PC-3 (cell line): Measurements from ENCODE around the gene ADK. TPM values are rescaled to one million over a fixed set of nuclear protein-coding genes. Genes with fewer than 3 reads are reported as not detected.

ENCODE experiments used
- ATAC-seq: fragments of 200-7000 bp; cut with Tn5 transposase; 2 replicates; pipeline ENCODE4 v1.9.1; 2020; ENCODE audit warnings: mild to moderate bottlenecking, moderate library complexity
- Bru-seq: library from RNA; stranded (reverse); fragments of 400-500 nt; gene quantifications from one replicate; lab custom pipeline; 2021; lab: Mats Ljungman, UMichigan
- BruChase-seq, 2 experiments: library from RNA; stranded (reverse); fragments of 400-500 nt; gene quantifications; one replicate each; lab custom pipeline; 2021; lab: Mats Ljungman, UMichigan
- BruUV-seq: library from RNA; stranded (reverse); fragments of 400-500 nt; replicated peaks from 2 replicates; lab custom pipeline; 2021; lab: Mats Ljungman, UMichigan
- CTCF ChIA-PET: fragments of 300-600 bp; sonication (Branson Sonifier 250); formaldehyde crosslinking; loops from one replicate; lab custom pipeline; 2022; ENCODE audit warnings: antibody characterized with exemption; lab: Charles Lee
- POLR2A ChIA-PET: fragments of 300-600 bp; sonication (Branson Sonifier 250); formaldehyde crosslinking; loops from one replicate; lab custom pipeline; 2022; ENCODE audit warnings: antibody characterized with exemption; ENCODE audit not compliant: unreplicated experiment; lab: Charles Lee
- DNase-seq: peaks from one replicate; pipeline ENCODE4 v3.0.0-alpha.2; 2015
- H2AFZ ChIP-seq: fragments of 300-600 bp; sonication (generic); 2 replicates; pipeline ENCODE4 v1.6.0; 2016; ENCODE audit warnings: antibody characterized with exemption, low read length
- H3F3A ChIP-seq: fragments of 300-600 bp; sonication (generic); one replicate; pipeline ENCODE4 v1.6.0; 2017; ENCODE audit warnings: antibody characterized with exemption, low read length, control low read depth, mild to moderate bottlenecking; ENCODE audit not compliant: unreplicated experiment
- H3K27ac ChIP-seq: fragments of 300-600 bp; sonication (generic); 2 replicates; pipeline ENCODE4 v1.5.1; 2016; ENCODE audit warnings: mild to moderate bottlenecking, low read length
- H3K27me3 ChIP-seq: fragments of 300-600 bp; sonication (generic); 2 replicates; pipeline ENCODE4 v1.6.1; 2016; ENCODE audit warnings: low read length, mixed read lengths
- H3K36me3 ChIP-seq: fragments of 300-600 bp; sonication (generic); 2 replicates; pipeline ENCODE4 v1.6.1; 2016; ENCODE audit warnings: low read depth, mixed run types, low read length, mixed read lengths
- H3K4me1 ChIP-seq: fragments of 300-600 bp; sonication (generic); 2 replicates; pipeline ENCODE4 v1.5.1; 2016; ENCODE audit warnings: low read length; ENCODE audit not compliant: insufficient read depth
- H3K4me2 ChIP-seq: fragments of 300-600 bp; sonication (generic); 2 replicates; pipeline ENCODE4 v1.6.0; 2016; ENCODE audit warnings: low read length
- H3K4me3 ChIP-seq: fragments of 300-600 bp; sonication (generic); 2 replicates; pipeline ENCODE4 v1.5.1; 2016; ENCODE audit warnings: mild to moderate bottlenecking, low read length, mixed read lengths
- H3K79me2 ChIP-seq: fragments of 300-600 bp; sonication (generic); 2 replicates; pipeline ENCODE4 v1.6.1; 2017; ENCODE audit warnings: low read length, mixed read lengths
- H3K9ac ChIP-seq: fragments of 300-600 bp; sonication (generic); 2 replicates; pipeline ENCODE4 v1.6.0; 2016; ENCODE audit warnings: mild to moderate bottlenecking, low read length
- H3K9me2 ChIP-seq: fragments of 300-600 bp; sonication (generic); replicated peaks from 2 replicates; pipeline ENCODE4 v1.6.1; 2016; ENCODE audit warnings: mixed run types, low read length, mixed read lengths
- H3K9me3 ChIP-seq: fragments of 300-600 bp; sonication (generic); 2 replicates; pipeline ENCODE4 v1.6.1; 2016; ENCODE audit warnings: low read length, mixed read lengths
- H4K20me1 ChIP-seq: fragments of 300-600 bp; sonication (generic); 2 replicates; pipeline ENCODE4 v1.6.1; 2016; ENCODE audit warnings: low read length, mixed read lengths
- EZH2 ChIP-seq: fragments of 300-600 bp; sonication (generic); IDR thresholded peaks from one replicate; pipeline ENCODE4 v1.6.1; 2017; ENCODE audit warnings: antibody characterized with exemption, mild to moderate bottlenecking, low read length; ENCODE audit not compliant: unreplicated experiment
- EZH2phosphoT487 ChIP-seq: fragments of 300-600 bp; sonication (generic); IDR thresholded peaks from 2 replicates; pipeline ENCODE4 v1.6.1; 2018; ENCODE audit warnings: mild to moderate bottlenecking, antibody characterized with exemption, low read length, borderline replicate concordance
- intact Hi-C: fragments of 100-400 bp; cut with micrococcal nuclease; formaldehyde crosslinking; loops from 2 replicates; pipeline ENCODE4 v1.9.0; 2023
- long read RNA-seq: library from polyadenylated mRNA; unstranded; transcript quantifications from one replicate; pipeline ENCODE4 v2.0.0, GENCODE V29; 2021; ENCODE audit not compliant: unreplicated experiment
- total RNA-seq: library from RNA; depleted of rRNA; stranded (reverse); fragments of >200 nt; gene quantifications from 2 replicates; pipeline ENCODE4 v1.2.3, GENCODE V29; 2014; rRNA removed
- TF ChIP-seq, protein P1 (sequence below): fragments of 300-600 bp; sonication (generic); conservative IDR thresholded peaks from 2 replicates; pipeline ENCODE4 v1.5.1; 2017; ENCODE audit warnings: antibody characterized with exemption, low read depth, mild to moderate bottlenecking, low read length

Gene ADK
- total RNA-seq = 221 and 256 TPM in 2 replicates
- percentile 98 among the genes with signal in this experiment for Bru-seq, nascent RNA
- percentile 90 among the genes with signal in this experiment for BruChase-seq, experiment 1, labeled RNA remaining after a 6-hour chase
- percentile 96 among the genes with signal in this experiment for BruChase-seq, experiment 2, labeled RNA remaining after a 2-hour chase
- long read RNA-seq, transcript ADK-205 (10 exons, 1,866 nt) = minor isoform, 5 of 489 reads
- long read RNA-seq, transcript ADK-201 (11 exons, 1,169 nt) = minor isoform, 80 of 489 reads
- long read RNA-seq, transcript ADK-202 (11 exons, 2,083 nt) = major isoform, 185 of 489 reads
- long read RNA-seq, partial matches to known transcripts = 110 of 489 reads
- long read RNA-seq, other reads (novel, unspliced or antisense) = 107 of 489 reads

GRCh38 chr10:74150990-74151878 is at the start of gene ADK:
Gene ADK (plus strand): TSS chr10:74151221. CDS start chr10:74151279, 58 bp downstream.
- CTCF ChIA-PET = interaction anchor here (0.8 to 2.5 kb wide), 5 partner anchors 25 to 271 kb away, joined by 3 to 16 read pairs (median 3); no protein-coding TSS in a partner anchor
- peak; percentile 89 for ATAC-seq
- peak within 1 kb of the TSS; percentile 54 for H3K27ac ChIP-seq
- H3K79me2 ChIP-seq = peaks cover 96% of the 10 kb centered on the region
- peak within 1 kb of the TSS; percentile 69 for H3K4me3 ChIP-seq
- peak within 1 kb of the TSS; percentile 62 for H2AFZ ChIP-seq
- peaks cover 11% of the 10 kb centered on the region; the same call in 1 of the 2 replicates for H3K36me3 ChIP-seq
- peak; percentile 100 for DNase-seq
- TSS peak; percentile 44 for BruUV-seq
- H3F3A ChIP-seq = no peaks in the 10 kb centered on the region
- POLR2A ChIA-PET = interaction anchor here (0.6 to 2.3 kb wide), 8 partner anchors 13 to 706 kb away, joined by 3 to 9 read pairs (median 5); no protein-coding TSS in a partner anchor
- TF ChIP-seq, protein P1, sequence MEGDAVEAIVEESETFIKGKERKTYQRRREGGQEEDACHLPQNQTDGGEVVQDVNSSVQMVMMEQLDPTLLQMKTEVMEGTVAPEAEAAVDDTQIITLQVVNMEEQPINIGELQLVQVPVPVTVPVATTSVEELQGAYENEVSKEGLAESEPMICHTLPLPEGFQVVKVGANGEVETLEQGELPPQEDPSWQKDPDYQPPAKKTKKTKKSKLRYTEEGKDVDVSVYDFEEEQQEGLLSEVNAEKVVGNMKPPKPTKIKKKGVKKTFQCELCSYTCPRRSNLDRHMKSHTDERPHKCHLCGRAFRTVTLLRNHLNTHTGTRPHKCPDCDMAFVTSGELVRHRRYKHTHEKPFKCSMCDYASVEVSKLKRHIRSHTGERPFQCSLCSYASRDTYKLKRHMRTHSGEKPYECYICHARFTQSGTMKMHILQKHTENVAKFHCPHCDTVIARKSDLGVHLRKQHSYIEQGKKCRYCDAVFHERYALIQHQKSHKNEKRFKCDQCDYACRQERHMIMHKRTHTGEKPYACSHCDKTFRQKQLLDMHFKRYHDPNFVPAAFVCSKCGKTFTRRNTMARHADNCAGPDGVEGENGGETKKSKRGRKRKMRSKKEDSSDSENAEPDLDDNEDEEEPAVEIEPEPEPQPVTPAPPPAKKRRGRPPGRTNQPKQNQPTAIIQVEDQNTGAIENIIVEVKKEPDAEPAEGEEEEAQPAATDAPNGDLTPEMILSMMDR = peak; percentile 76
- TF ChIP-seq EZH2phosphoT487 (no peak), EZH2 (no peak)
- peak within 1 kb of the TSS; percentile 79 for H3K4me2 ChIP-seq
- no peaks in the 10 kb centered on the region for H3K27me3 ChIP-seq
- H3K4me1 ChIP-seq = peaks cover 28% of the 10 kb centered on the region
- intact Hi-C loops = loop anchor here (1.0 kb wide), 5 partner anchors 25 to 83 kb away; no protein-coding TSS in a partner anchor
- peak within 1 kb of the TSS; percentile 69 for H3K9ac ChIP-seq
- peaks cover 22% of the 10 kb centered on the region for H4K20me1 ChIP-seq
- no peaks in the 10 kb centered on the region for H3K9me2 ChIP-seq
- no peaks in the 10 kb centered on the region for H3K9me3 ChIP-seq

GRCh38 chr10:74103560-74104258 is 47.3 kb upstream of the ADK start:
- H3F3A ChIP-seq = peaks cover 11% of the 10 kb centered on the region
- ATAC-seq (peak; percentile 87), DNase-seq (peak; percentile 90)
- H3K9me2 ChIP-seq = no peaks in the 10 kb centered on the region
- H4K20me1 ChIP-seq = no peaks in the 10 kb centered on the region
- ChIA-PET CTCF (interaction anchor here (0.5 to 1.6 kb wide), 21 partner anchors 23 to 273 kb away, joined by 3 to 31 read pairs (median 5); partner anchors contain the start of gene VCL), POLR2A (interaction anchor here (0.6 to 0.9 kb wide), 3 partner anchors 109 to 330 kb away, joined by 3 to 6 read pairs (median 4); no protein-coding TSS in a partner anchor)
- TF ChIP-seq, protein P1 = peak; percentile 100
- TF ChIP-seq EZH2 = no peak
- TF ChIP-seq EZH2phosphoT487 = no peak
- H3K9ac ChIP-seq = no peak overlapping the region
- H3K4me3 ChIP-seq = no peak overlapping the region
- no peak overlapping the region for H3K4me2 ChIP-seq
- no peak overlapping the region for H3K27ac ChIP-seq
- H3K9me3 ChIP-seq = no peaks in the 10 kb centered on the region
- BruUV-seq = no TSS peak
- intact Hi-C loops = loop anchor here (1.0 to 2.0 kb wide), 6 partner anchors 42 to 254 kb away; no protein-coding TSS in a partner anchor
- no peaks in the 10 kb centered on the region for H3K79me2 ChIP-seq
- no peak overlapping the region for H2AFZ ChIP-seq
- no peaks in the 10 kb centered on the region for H3K27me3 ChIP-seq
- H3K36me3 ChIP-seq = peaks cover 86% of the 10 kb centered on the region
- H3K4me1 ChIP-seq = no peaks in the 10 kb centered on the region
